H9 (cell line): ENCODE measurements around the gene IFNAR2. TPM values are rescaled to one million over a fixed set of nuclear protein-coding genes. Genes with fewer than 3 reads are reported as not detected.
"Not testable (repeated sequence)": the region's sequence is repeated elsewhere in the genome, so short reads cannot be mapped to it uniquely, and the experiment has no call there.

Experiments used
- DNase-seq: peaks from one replicate; pipeline ENCODE4 v3.0.0-alpha.2; 2017
- H2AFZ ChIP-seq: one replicate; pipeline ENCODE4 v1.6.1; 2013; ENCODE audit warnings: mild to moderate bottlenecking, low read length, control low read depth, moderate library complexity
- H2AK5ac ChIP-seq: 2 replicates; pipeline ENCODE4 v1.6.1; 2013; ENCODE audit warnings: low read length, control low read depth, mixed read lengths; ENCODE audit not compliant: insufficient read length
- H2BK120ac ChIP-seq: one replicate; pipeline ENCODE4 v1.6.1; 2013; ENCODE audit warnings: low read depth, mild to moderate bottlenecking, low read length, control low read depth, inconsistent platforms; ENCODE audit not compliant: poor library complexity, severe bottlenecking
- H2BK12ac ChIP-seq: 2 replicates; pipeline ENCODE4 v1.6.1; 2013; ENCODE audit warnings: low read length, control low read depth, mixed read lengths, low read depth; ENCODE audit not compliant: insufficient read length
- H2BK15ac ChIP-seq: 2 replicates; pipeline ENCODE4 v1.6.1; 2013; ENCODE audit warnings: low read depth, low read length, control low read depth
- H2BK20ac ChIP-seq: one replicate; pipeline ENCODE4 v1.6.1; 2013; ENCODE audit warnings: low read depth, mild to moderate bottlenecking, low read length, control low read depth, inconsistent platforms; ENCODE audit not compliant: poor library complexity, severe bottlenecking
- H2BK5ac ChIP-seq: 2 replicates; pipeline ENCODE4 v1.6.1; 2013; ENCODE audit warnings: low read length, control low read depth, mixed read lengths; ENCODE audit not compliant: insufficient read length
- H3K14ac ChIP-seq: 2 replicates; pipeline ENCODE4 v1.6.1; 2013; ENCODE audit warnings: low read length, control low read depth; ENCODE audit not compliant: insufficient read depth
- H3K18ac ChIP-seq: 2 replicates; pipeline ENCODE4 v1.6.1; 2013; ENCODE audit warnings: low read depth, mild to moderate bottlenecking, mixed read lengths, low read length, control low read depth; ENCODE audit not compliant: insufficient read length
- H3K23ac ChIP-seq: 2 replicates; pipeline ENCODE4 v1.6.1; 2013; ENCODE audit warnings: low read length, control low read depth, mixed read lengths, low read depth; ENCODE audit not compliant: insufficient read length
- H3K23me2 ChIP-seq: 2 replicates; pipeline ENCODE4 v1.6.1; 2013; ENCODE audit warnings: low read depth, mild to moderate bottlenecking, mixed read lengths, low read length, control low read depth; ENCODE audit not compliant: insufficient read length, poor library complexity, severe bottlenecking
- H3K27ac ChIP-seq: 2 replicates; pipeline ENCODE4 v1.5.1; 2013; ENCODE audit warnings: low read length, control low read depth, mixed read lengths, low read depth; ENCODE audit not compliant: insufficient read length
- H3K27me3 ChIP-seq: 2 replicates; pipeline ENCODE4 v1.6.1; 2013; ENCODE audit warnings: low read length, control low read depth, inconsistent platforms; ENCODE audit not compliant: insufficient read depth
- H3K4ac ChIP-seq: 2 replicates; pipeline ENCODE4 v1.6.1; 2013; ENCODE audit warnings: low read depth, mild to moderate bottlenecking, control low read depth, inconsistent platforms, low read length, moderate library complexity
- H3K4me1 ChIP-seq: 2 replicates; pipeline ENCODE4 v1.6.1; 2013; ENCODE audit warnings: low read length, control low read depth, inconsistent platforms; ENCODE audit not compliant: insufficient read depth
- H3K4me2 ChIP-seq: 2 replicates; pipeline ENCODE4 v1.6.1; 2013; ENCODE audit warnings: low read length, control low read depth, mixed read lengths; ENCODE audit not compliant: insufficient read length, insufficient read depth
- H3K56ac ChIP-seq: 2 replicates; pipeline ENCODE4 v1.6.1; 2013; ENCODE audit warnings: low read depth, mild to moderate bottlenecking, mixed read lengths, low read length, control low read depth; ENCODE audit not compliant: insufficient read length
- H3K79me1 ChIP-seq: 2 replicates; pipeline ENCODE4 v1.6.1; 2013; ENCODE audit warnings: low read depth, mild to moderate bottlenecking, moderate library complexity, low read length, control low read depth, inconsistent platforms; ENCODE audit not compliant: insufficient read depth, poor library complexity, severe bottlenecking
- H3K79me2 ChIP-seq: 2 replicates; pipeline ENCODE4 v1.6.1; 2013; ENCODE audit warnings: low read length, control low read depth, inconsistent platforms; ENCODE audit not compliant: insufficient read depth
- H3K9ac ChIP-seq: 2 replicates; pipeline ENCODE4 v1.6.1; 2013; ENCODE audit warnings: low read length, control low read depth, mixed read lengths; ENCODE audit not compliant: insufficient read length; ENCODE audit errors: extremely low read depth
- H3K9me3 ChIP-seq: one replicate; pipeline ENCODE4 v1.6.1; 2013; ENCODE audit warnings: low read depth, low read length, inconsistent platforms; ENCODE audit not compliant: control insufficient read depth
- H3T11ph ChIP-seq: one replicate; pipeline ENCODE4 v1.6.1; 2013; ENCODE audit warnings: mild to moderate bottlenecking, low read length, control low read depth, inconsistent platforms
- H4K20me1 ChIP-seq: one replicate; pipeline ENCODE4 v1.6.1; 2013; ENCODE audit not compliant: control insufficient read depth, insufficient read length, insufficient read depth
- H4K5ac ChIP-seq: 2 replicates; pipeline ENCODE4 v1.6.1; 2013; ENCODE audit warnings: low read depth, mild to moderate bottlenecking, mixed read lengths, low read length, control low read depth; ENCODE audit not compliant: insufficient read length
- H4K8ac ChIP-seq: replicated peaks from 2 replicates; pipeline ENCODE4 v1.6.1; 2013; ENCODE audit warnings: low read length, control low read depth, mixed read lengths, low read depth; ENCODE audit not compliant: insufficient read length
- H4K91ac ChIP-seq: 2 replicates; pipeline ENCODE4 v1.6.1; 2013; ENCODE audit warnings: low read depth, mild to moderate bottlenecking, moderate library complexity, mixed read lengths, low read length, control low read depth; ENCODE audit not compliant: insufficient read length
- H3K27ac Mint-ChIP-seq, 3 experiments: 2 replicates in 2 of 3; 3 replicates in 1 of 3; pipeline ENCODE4 v1.8.0; 2020 to 2021; ENCODE audit warnings: mixed read lengths in 3 of 3, mild to moderate bottlenecking in 1 of 3, moderate library complexity in 1 of 3
- H3K27me3 Mint-ChIP-seq: 2 replicates; pipeline ENCODE4 v1.8.0; 2021; ENCODE audit warnings: low read depth, mild to moderate bottlenecking, moderate library complexity, mixed read lengths
- H3K36me3 Mint-ChIP-seq, 3 experiments: 2 replicates in 2 of 3; 3 replicates in 1 of 3; pipeline ENCODE4 v1.8.0; 2020 to 2021; ENCODE audit warnings: low read depth in 3 of 3, mixed read lengths in 3 of 3; ENCODE audit not compliant: insufficient read depth in 1 of 3
- H3K4me1 Mint-ChIP-seq, 2 experiments: 2 replicates each; pipeline ENCODE4 v1.8.0; 2020; ENCODE audit warnings: mixed read lengths in 2 of 2
- H3K4me3 Mint-ChIP-seq, 2 experiments: 2 replicates in 1 of 2; 3 replicates in 1 of 2; pipeline ENCODE4 v1.8.0; 2020 to 2021; ENCODE audit warnings: mild to moderate bottlenecking in 2 of 2, mixed read lengths in 2 of 2, moderate library complexity in 1 of 2
- H3K9me3 Mint-ChIP-seq, 2 experiments: 2 replicates in 1 of 2; 3 replicates in 1 of 2; pipeline ENCODE4 v1.8.0; 2020; ENCODE audit warnings: mild to moderate bottlenecking in 2 of 2, mixed read lengths in 2 of 2, moderate library complexity in 1 of 2
- WGBS: extraction: QIAGEN DNeasy Blood & Tissue Kit; methylation state at CpG from one replicate; pipeline ENCODE4 v1.1.7; 2013; ENCODE audit warnings: missing lambda C conversion rate, low lambda C conversion rate, mixed read lengths; ENCODE audit not compliant: insufficient read length; ENCODE audit errors: extremely low coverage; 5-methylcytosine and 5-hydroxymethylcytosine counted together
- total RNA-seq: library from RNA; stranded (reverse); gene quantifications from 2 replicates; pipeline ENCODE4 v1.2.1, GENCODE V29; 2021
- TF ChIP-seq, protein P1 (sequence below): fragments of 200-600 bp; sonication (generic); conservative IDR thresholded peaks from 3 replicates; pipeline ENCODE4 v1.8.0; 2021; ENCODE audit warnings: antibody characterized with exemption, mild to moderate bottlenecking

Gene IFNAR2
- total RNA-seq, 1 experiment from 2014 or later = 14.4 TPM

DNA sequence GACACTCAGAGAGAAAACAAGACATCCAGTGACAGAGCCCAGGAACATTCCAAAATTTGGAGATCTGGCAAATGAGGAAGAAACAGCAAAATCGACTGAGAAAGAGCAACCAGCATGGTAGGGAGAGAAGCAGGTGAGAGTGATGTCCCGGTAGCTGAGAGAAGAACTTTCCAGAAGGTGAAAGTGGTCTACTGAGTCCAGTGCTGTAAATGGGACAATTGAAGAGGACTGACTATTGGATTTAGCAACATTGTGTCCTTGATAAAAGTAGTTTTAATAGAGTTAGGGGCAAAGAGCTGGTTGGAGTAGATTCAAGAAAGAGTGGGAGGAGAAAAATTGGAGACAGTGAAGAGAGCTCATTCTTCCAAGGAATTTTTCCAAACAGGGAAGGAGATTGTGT, 21.4 kb downstream of the IFNAR2 start:
- no peak overlapping the region for H3K56ac ChIP-seq
- no peaks in the 10 kb centered on the region for H4K20me1 ChIP-seq
- no peak overlapping the region for H3K9ac ChIP-seq
- no CpG with 5 or more reads among the region's 2 CpGs for WGBS
- no peak overlapping the region for H2BK20ac ChIP-seq
- H3K27ac ChIP-seq = no peak overlapping the region
- no peaks in the 10 kb centered on the region for H3K9me3 ChIP-seq
- no peak overlapping the region for H2BK12ac ChIP-seq
- Mint-ChIP-seq H3K27ac (no peak overlapping the region), H3K9me3 (no peaks in the 10 kb centered on the region), H3K4me1 (no peaks in the 10 kb centered on the region), H3K36me3 (peaks cover 33 to 89% (median 75%) of the 10 kb centered on the region in 3 experiments), H3K27me3 (no peaks in the 10 kb centered on the region), H3K4me3 (no peak overlapping the region)
- no peak overlapping the region for H3K18ac ChIP-seq
- no peak overlapping the region for H2AFZ ChIP-seq
- no peaks in the 10 kb centered on the region for H3K27me3 ChIP-seq
- no peak overlapping the region for H3K23ac ChIP-seq
- H3K4me2 ChIP-seq = no peak overlapping the region
- no peak overlapping the region for H3K14ac ChIP-seq
- TF ChIP-seq, protein P1, sequence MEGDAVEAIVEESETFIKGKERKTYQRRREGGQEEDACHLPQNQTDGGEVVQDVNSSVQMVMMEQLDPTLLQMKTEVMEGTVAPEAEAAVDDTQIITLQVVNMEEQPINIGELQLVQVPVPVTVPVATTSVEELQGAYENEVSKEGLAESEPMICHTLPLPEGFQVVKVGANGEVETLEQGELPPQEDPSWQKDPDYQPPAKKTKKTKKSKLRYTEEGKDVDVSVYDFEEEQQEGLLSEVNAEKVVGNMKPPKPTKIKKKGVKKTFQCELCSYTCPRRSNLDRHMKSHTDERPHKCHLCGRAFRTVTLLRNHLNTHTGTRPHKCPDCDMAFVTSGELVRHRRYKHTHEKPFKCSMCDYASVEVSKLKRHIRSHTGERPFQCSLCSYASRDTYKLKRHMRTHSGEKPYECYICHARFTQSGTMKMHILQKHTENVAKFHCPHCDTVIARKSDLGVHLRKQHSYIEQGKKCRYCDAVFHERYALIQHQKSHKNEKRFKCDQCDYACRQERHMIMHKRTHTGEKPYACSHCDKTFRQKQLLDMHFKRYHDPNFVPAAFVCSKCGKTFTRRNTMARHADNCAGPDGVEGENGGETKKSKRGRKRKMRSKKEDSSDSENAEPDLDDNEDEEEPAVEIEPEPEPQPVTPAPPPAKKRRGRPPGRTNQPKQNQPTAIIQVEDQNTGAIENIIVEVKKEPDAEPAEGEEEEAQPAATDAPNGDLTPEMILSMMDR = no peak
- H2BK5ac ChIP-seq = no peak overlapping the region
- H2BK120ac ChIP-seq = no peak overlapping the region
- H3T11ph ChIP-seq = no peak overlapping the region
- H4K5ac ChIP-seq = no peak overlapping the region
- no peak overlapping the region for H3K4ac ChIP-seq
- no peak overlapping the region for H2BK15ac ChIP-seq
- no peaks in the 10 kb centered on the region for H3K4me1 ChIP-seq
- H4K8ac ChIP-seq = no peak overlapping the region
- no peak for DNase-seq
- H2AK5ac ChIP-seq = no peak overlapping the region
- no peaks in the 10 kb centered on the region for H3K23me2 ChIP-seq
- H4K91ac ChIP-seq = no peak overlapping the region
- no peaks in the 10 kb centered on the region for H3K79me1 ChIP-seq
- H3K79me2 ChIP-seq = no peaks in the 10 kb centered on the region

- H4K8ac ChIP-seq = not testable (repeated sequence)
- WGBS = no CpG with 5 or more reads among the region's 6 CpGs
These were observed 23.6 kb downstream of the IFNAR2 start for GRCh38 chr21:33253382-33253781.

More at GRCh38 chr21:33253382-33253781, 23.6 kb downstream of the IFNAR2 start:
- H3K23ac ChIP-seq, H3K27me3 Mint-ChIP-seq, H3K4me1 Mint-ChIP-seq, H4K5ac ChIP-seq, DNase-seq, H3K9ac ChIP-seq, H2BK120ac ChIP-seq, H4K91ac ChIP-seq, H3K4me2 ChIP-seq, H3K27me3 ChIP-seq, H3K9me3 ChIP-seq, H3K79me1 ChIP-seq, H3K4me1 ChIP-seq, H3K79me2 ChIP-seq, H2AFZ ChIP-seq, H2BK5ac ChIP-seq, H3K27ac ChIP-seq, H4K20me1 ChIP-seq, H3K9me3 Mint-ChIP-seq, H3K18ac ChIP-seq, H3T11ph ChIP-seq, H2BK15ac ChIP-seq, H3K14ac ChIP-seq, H3K4me3 Mint-ChIP-seq, H3K4ac ChIP-seq, H2AK5ac ChIP-seq, H3K27ac Mint-ChIP-seq, H3K23me2 ChIP-seq, H3K56ac ChIP-seq, H2BK12ac ChIP-seq, H2BK20ac ChIP-seq: not testable (repeated sequence)
- peaks cover 35 to 88% (median 76%) of the 10 kb centered on the region in 3 experiments for H3K36me3 Mint-ChIP-seq
